NK-92 (cell line): ENCODE results near the gene TBC1D25.
"Not testable (repeated sequence)": the region's sequence is repeated elsewhere in the genome, so short reads cannot be mapped to it uniquely, and the experiment has no call there.

Experiments used
- DNase-seq: peaks from one replicate; lab custom pipeline; 2025; ENCODE audit not compliant: unreplicated experiment; lab: John Stamatoyannopoulos, UW

TBC1D25 gene

GRCh38 chrX:48514868-48515460, 24.6 kb upstream of the TBC1D25 start:
- no peak for DNase-seq

- DNase-seq: no peak
Observed at GRCh38 chrX:48515842-48516241, 23.7 kb upstream of the TBC1D25 start.

GRCh38 chrX:48516285-48516684, 23.2 kb upstream of the TBC1D25 start:
- DNase-seq: no peak

DNA sequence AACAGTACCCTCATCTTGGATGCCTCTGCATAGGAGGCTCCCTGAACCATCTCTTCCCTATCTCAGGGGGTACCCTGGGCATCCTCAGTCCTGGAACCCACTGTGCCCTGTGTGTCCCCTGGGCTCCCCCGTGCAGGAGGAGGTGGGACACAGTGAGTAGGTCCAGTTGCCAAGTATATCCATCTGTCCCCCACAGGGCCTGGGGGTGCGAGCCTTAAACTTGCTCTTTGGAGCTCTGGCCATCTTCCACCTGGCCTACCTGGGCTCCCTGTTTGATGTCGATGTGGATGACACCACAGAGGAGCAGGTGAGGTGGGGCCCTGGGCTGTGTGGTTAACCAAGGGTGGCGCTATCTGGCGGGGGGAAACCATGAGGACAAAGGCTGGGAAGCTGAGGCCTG, 22.5 kb upstream of the TBC1D25 start:
- DNase-seq: no peak

GRCh38 chrX:48519481-48519880, 20.0 kb upstream of the TBC1D25 start:
- not testable (repeated sequence) for DNase-seq

GRCh38 chrX:48520455-48520854, 19.1 kb upstream of the TBC1D25 start:
- DNase-seq: no peak

- DNase-seq: no peak
Observed at GRCh38 chrX:48520976-48521352, 18.6 kb upstream of the TBC1D25 start.

GRCh38 chrX:48521353-48522243, 17.9 kb upstream of the TBC1D25 start, which contains the start of gene EBP:
Gene EBP, plus strand, starts transcription at chrX:48521808. Its CDS starts 1,964 bp downstream, at chrX:48523772.
- DNase-seq: peak; percentile 33

DNA sequence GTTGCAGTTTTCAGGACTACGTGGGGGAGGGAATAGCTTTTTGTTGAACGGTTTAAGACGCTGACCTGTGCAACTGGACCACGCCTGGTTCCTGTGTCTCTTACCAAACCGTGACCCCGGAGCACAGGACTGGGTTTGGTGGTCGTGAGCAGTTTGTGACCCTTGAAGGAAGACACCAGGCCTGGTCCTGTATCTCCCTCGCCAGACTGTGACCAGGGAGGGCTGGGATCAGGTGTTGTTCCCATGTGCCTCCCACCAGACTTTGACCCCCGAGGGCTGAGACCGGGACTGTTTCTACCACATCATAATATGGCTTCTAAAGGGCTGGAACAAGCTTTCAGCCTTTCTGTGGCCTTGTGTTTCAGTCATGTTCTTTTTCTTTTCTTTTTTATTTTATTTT, 17.2 kb upstream of the TBC1D25 start:
- no peak for DNase-seq

DNA sequence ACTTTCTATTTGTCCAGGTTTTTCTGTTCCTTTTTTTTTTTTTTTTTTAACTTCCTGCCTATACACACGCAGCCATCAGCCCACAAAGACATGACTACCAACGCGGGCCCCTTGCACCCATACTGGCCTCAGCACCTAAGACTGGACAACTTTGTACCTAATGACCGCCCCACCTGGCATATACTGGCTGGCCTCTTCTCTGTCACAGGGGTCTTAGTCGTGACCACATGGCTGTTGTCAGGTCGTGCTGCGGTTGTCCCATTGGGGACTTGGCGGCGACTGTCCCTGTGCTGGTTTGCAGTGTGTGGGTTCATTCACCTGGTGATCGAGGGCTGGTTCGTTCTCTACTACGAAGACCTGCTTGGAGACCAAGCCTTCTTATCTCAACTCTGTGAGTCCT, 15.8 kb upstream of the TBC1D25 start:
- no peak for DNase-seq

DNA sequence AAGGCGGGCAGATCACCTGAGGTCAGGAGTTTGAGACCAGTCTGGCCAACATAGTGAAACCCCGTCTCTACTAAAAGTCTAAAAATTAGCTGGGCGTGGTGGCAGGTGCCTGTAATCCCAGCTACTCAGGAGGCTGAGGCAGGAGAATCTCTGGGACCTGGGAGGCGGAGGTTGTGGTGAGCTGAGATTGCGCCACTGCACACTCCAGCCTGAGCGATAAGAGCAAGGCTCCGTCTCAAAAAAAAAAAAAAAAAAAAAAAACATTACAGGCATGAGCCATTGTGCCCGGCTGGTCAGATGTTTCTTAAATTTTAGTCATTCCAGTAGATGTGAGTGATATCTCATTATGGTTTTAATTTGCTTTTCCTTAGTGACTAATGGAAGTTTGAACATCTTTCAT, 13.7 kb upstream of the TBC1D25 start:
- DNase-seq: not testable (repeated sequence)

DNA sequence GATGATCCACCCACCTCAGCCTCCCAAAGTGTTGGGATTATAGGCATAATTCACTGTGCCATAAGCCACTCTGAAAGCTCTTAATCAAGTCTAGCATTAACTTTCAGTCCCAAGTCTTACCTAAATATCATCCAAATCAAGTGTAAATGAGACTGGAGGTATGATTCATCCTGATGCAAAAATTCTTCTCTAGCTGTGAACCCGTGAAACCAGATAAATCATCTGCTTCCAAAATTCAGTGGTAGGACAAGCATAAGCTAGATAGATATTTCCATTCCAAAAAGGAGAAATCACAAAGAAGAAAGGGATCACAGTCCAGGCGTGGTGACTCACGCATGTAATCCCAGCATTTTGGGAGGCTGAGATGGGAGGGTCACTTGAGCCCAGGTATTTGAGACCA, 8.8 kb upstream of the TBC1D25 start:
- no peak for DNase-seq

GRCh38 chrX:48531358-48531959, 8.1 kb upstream of the TBC1D25 start:
- no peak for DNase-seq

DNA sequence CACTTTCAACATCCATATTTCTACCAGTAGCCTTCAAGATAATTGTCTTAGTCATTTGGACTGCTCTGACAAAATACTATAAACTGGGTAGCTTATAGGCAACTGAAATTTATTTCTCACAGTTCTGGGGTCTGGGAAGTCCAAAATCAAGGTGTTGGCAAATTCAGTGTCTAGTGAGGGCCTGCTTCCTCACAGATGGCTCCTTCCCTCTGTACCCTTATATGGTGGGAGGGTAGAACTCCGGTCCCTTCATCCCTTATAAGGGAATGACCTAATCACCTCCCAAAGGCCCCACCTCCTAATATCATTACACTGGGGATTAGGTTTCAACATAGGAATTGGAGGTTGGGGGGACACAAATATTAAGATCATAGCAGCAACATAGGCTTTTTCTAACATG, 7.4 kb upstream of the TBC1D25 start:
- no peak for DNase-seq

- DNase-seq: no peak
Observed at GRCh38 chrX:48533165-48533564, 6.3 kb upstream of the TBC1D25 start.

DNA sequence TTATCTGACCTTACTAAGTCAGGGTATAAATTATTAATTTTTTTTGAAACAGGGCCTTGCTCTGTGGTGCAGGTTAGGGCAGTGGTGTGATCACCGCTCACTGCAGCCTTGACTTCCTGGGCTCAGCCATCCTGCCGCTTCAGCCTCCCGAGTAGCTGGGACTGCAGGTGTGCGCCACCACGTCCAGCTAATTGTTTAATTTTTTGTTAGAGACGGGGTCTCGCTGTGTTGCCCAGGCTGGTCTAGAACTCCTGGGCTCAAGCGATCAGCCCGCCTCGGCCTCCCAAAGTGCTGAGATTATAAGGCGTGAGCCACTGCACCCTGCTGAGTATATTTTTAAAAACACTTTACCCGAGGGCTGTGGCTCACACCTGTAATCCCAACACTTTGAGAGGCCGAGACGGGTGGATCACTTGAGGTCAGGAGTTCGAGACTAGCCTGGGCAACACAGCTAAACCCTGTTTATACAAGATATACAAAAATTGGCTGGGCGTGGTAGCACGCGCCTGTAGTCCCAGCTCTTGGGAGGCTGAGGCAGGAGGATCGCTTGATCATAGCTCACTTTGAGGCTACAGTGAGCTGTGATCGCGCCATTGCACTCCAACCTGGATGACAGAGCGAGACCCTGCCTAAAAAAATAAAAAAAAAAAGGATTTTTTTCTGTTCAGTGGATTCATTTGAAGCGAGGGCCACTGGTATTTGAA, 721 bp upstream of the TBC1D25 start:
- DNase-seq: no peak

GRCh38 chrX:48540028-48540375, 488 bp downstream of the TBC1D25 start:
- DNase-seq: no peak

DNA sequence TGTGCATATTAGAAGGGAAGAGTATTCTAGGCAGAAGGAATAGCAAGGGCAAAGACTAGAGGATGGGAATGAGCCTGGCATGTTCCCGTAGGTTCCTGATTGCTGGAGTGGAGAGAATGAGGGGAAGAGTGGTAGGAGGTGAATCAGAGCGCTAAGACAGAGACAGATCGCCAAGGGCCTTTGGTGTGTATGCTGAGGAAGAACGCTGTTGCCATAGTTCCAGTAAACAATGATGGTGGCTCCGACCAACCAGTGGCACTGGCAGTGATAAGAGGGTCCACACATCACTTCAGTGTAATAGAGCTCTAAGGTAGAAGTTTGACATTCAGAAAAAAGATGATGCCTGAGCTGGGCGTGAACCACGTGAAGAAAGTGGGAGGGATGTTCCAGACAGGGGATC, 966 bp downstream of the TBC1D25 start:
- no peak for DNase-seq

GRCh38 chrX:48541140-48541814, 1.8 kb downstream of the TBC1D25 start:
- no peak for DNase-seq

DNA sequence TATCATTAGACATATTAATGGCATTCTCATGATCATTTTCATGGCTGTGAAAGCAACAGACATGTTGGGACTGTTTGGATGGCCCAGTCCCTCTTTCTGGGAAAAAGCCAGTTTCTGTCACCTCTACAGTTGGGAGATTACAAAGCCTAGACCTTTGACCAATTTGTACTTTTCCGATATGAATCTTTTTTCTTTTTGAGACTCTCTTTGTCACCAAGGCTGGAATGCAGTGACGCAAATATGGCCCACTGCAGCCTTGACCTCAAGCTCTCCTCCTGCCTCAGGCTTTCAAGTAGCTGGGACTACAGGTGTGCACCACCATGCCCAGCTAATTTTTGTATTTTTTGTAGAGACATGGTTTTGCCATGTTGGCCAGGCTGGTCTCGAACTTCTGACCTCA, 9.4 kb downstream of the TBC1D25 start:
- DNase-seq: no peak

- DNase-seq: not testable (repeated sequence)
Observed at GRCh38 chrX:48555731-48556325, 16.3 kb downstream of the TBC1D25 start.
